AG04450 (cell line): Measurements from ENCODE around the gene DHX30. TPM values are rescaled to one million over a fixed set of nuclear protein-coding genes. Genes with fewer than 3 reads are reported as not detected.

Experiments
- CTCF ChIA-PET: fragments of 300-600, 350-600 bp; formaldehyde crosslinking; extraction: SDS; loops from one replicate; lab custom pipeline; 2022; ENCODE audit warnings: antibody characterized with exemption, inconsistent platforms; lab: Charles Lee
- POLR2A ChIA-PET: fragments of 350-600 bp; formaldehyde crosslinking; extraction: SDS; loops from one replicate; lab custom pipeline; 2021; ENCODE audit warnings: antibody characterized with exemption, inconsistent platforms; lab: Yijun Ruan, JAX
- DNase-seq: peaks from one replicate; pipeline ENCODE4 v3.0.0-alpha.2; 2011; ENCODE audit warnings: low read depth, low spot score
- H3K27ac ChIP-seq: one replicate; pipeline ENCODE4 v1.5.1; 2012; ENCODE audit warnings: low read depth, low read length, control low read depth
- H3K27me3 ChIP-seq: one replicate; pipeline ENCODE4 v1.6.0; 2012; ENCODE audit warnings: low read length; ENCODE audit not compliant: control insufficient read depth, insufficient read depth
- H3K4me3 ChIP-seq: 2 replicates; pipeline ENCODE4 v1.5.1; 2011; ENCODE audit warnings: mild to moderate bottlenecking, low read depth, low read length, control low read depth
- H3K9me3 ChIP-seq: 2 replicates; pipeline ENCODE4 v1.5.1; 2012; ENCODE audit warnings: low read length; ENCODE audit not compliant: control insufficient read depth, insufficient read depth
- polyA plus RNA-seq: library from polyadenylated mRNA; depleted of rRNA; stranded (reverse); fragments of >200 nt; gene quantifications from 2 replicates; pipeline ENCODE4 v1.2.3, GENCODE V29; 2011
- TF ChIP-seq, protein P1 (sequence below): IDR thresholded peaks from 2 replicates; pipeline ENCODE4 v1.5.1; 2011; ENCODE audit warnings: low read depth, low read length, control low read depth, inconsistent platforms

Gene DHX30
- polyA plus RNA-seq, 1 experiment: 30.7 TPM

DNA sequence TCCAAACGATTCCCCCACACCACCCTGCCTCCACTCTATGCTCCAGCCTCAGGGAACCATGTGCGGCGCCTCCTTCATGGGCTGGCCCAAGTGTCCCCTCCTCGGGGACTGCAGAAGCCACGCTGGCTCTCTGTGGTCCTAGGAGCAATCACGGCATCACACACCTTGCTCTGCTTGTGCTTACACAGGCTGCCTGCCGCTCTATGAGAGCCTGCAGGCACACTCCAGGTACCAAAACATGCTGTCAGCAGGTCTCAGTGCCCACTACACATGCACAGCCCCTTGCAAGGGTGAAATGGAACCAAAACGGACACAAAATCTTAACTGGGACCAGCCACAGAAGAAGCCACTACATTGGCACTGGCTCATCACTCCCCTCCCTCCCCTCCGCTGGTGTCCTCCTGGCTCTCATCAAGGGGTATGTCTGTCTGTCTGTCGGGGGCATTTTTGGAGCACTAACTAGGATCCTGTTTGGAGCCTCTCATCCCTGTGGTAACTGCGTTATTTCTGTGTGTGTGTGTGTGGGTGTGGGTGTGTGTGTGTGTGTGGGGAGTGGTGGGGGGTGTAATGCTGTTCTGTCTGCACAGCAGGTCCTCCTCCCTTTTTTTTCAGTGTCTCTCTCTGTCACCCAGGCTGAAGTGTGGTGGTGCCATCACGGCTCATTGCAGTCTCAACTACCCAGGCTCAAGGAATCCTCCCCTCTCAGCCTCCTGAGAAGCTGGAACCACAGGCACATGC lies 60.6 kb downstream of the DHX30 start:
- no peak overlapping the region for H3K27ac ChIP-seq
- H3K9me3 ChIP-seq: no peaks in the 10 kb centered on the region
- ChIA-PET CTCF (no interaction called here), POLR2A (interaction anchor here (0.6 kb wide), 1 partner anchor 25 kb away, joined by 3 read pairs; no protein-coding TSS in a partner anchor)
- no peaks in the 10 kb centered on the region for H3K27me3 ChIP-seq
- TF ChIP-seq, protein P1, sequence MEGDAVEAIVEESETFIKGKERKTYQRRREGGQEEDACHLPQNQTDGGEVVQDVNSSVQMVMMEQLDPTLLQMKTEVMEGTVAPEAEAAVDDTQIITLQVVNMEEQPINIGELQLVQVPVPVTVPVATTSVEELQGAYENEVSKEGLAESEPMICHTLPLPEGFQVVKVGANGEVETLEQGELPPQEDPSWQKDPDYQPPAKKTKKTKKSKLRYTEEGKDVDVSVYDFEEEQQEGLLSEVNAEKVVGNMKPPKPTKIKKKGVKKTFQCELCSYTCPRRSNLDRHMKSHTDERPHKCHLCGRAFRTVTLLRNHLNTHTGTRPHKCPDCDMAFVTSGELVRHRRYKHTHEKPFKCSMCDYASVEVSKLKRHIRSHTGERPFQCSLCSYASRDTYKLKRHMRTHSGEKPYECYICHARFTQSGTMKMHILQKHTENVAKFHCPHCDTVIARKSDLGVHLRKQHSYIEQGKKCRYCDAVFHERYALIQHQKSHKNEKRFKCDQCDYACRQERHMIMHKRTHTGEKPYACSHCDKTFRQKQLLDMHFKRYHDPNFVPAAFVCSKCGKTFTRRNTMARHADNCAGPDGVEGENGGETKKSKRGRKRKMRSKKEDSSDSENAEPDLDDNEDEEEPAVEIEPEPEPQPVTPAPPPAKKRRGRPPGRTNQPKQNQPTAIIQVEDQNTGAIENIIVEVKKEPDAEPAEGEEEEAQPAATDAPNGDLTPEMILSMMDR: no peak
- DNase-seq: no peak
- H3K4me3 ChIP-seq: no peak overlapping the region

DNA sequence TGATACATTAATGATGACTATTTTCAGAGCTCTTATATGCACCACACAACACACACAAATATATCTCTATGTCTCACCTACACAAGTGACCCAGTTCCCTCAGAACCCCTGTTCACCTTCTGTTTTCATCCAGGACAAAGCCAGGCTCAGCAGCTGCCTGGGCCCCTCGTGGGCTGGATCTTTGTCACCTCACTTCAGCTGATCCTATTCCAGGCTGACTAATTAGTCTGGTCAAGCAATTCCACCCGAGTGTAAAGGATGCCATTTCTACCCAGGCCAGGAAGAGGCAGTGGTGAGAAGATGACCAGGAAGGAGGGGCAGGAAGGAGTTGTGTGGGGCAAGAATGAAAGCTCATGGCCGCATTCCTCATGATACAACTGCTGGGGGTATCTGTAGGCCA lies 62.3 kb downstream of the DHX30 start:
- TF ChIP-seq, protein P1: 0 out of 2 replicates have a peak, but pooled peaks have one; percentile 10
- ChIA-PET POLR2A (no interaction called here), CTCF (interaction anchor here (1.2 to 2.0 kb wide), 3 partner anchors 40 to 292 kb away, joined by 4 to 6 read pairs (median 5); no protein-coding TSS in a partner anchor)
- DNase-seq: no peak
- no peak overlapping the region for H3K27ac ChIP-seq
- no peaks in the 10 kb centered on the region for H3K27me3 ChIP-seq
- H3K9me3 ChIP-seq: no peaks in the 10 kb centered on the region
- H3K4me3 ChIP-seq: no peak overlapping the region

DNA sequence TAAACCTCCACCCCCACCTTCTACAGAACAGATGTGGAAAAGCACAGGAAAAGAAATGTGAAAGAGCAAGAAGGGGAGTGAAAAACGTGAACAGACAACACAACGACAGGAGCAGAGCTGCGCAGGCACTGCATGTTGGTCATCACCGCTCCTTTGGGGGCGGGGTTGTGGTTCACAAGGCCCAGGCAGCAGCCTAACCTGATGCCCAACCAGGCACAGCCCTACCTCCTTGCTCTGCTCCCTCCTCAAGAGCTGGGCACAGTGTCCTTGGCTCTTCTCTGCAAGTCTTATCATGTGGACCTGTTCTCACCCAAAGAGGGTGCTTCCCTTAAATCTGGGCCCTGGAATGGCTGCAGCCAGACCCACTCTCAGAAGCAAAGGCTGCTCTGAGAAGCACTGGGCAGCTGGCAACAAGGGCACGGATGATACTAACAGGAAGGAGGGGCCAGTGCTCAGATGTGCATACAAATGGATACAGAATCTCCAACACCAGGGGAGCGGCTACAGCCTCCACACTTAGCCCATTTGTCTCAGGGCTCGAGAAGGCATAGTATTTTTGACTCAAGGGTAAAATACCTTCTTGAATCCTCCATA lies 64.6 kb downstream of the DHX30 start:
- no peak for DNase-seq
- H3K27ac ChIP-seq: no peak overlapping the region
- ChIA-PET POLR2A (no interaction called here), CTCF (interaction anchor here (0.8 to 1.0 kb wide), 2 partner anchors 42 to 285 kb away, joined by 4 to 5 read pairs; no protein-coding TSS in a partner anchor)
- H3K27me3 ChIP-seq: no peaks in the 10 kb centered on the region
- TF ChIP-seq, protein P1: no peak
- no peaks in the 10 kb centered on the region for H3K9me3 ChIP-seq
- no peak overlapping the region for H3K4me3 ChIP-seq

DNA sequence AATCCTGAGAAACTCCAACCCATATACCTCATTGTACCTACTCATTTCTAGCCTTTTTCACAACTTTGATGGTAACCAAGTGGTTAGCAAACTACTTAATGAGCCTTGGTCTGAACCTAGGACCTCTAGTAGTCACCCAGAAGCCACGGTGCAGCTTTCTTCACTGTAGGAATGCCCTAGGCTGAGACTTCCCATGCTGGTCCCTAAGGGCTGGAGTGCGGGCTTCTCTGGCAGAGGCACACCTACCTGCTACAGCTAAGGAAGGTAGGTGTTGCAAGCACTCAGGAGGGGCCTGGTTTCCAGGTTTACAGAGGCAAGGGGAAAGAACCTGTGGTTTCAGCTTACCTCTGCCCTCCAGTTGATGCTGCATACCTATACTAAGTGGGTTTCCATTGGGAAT lies 65.4 kb downstream of the DHX30 start:
- no peak for DNase-seq
- POLR2A ChIA-PET: interaction anchor here (0.6 kb wide), 1 partner anchor 10 kb away, joined by 3 read pairs; no protein-coding TSS in a partner anchor
- TF ChIP-seq, protein P1: no peak
- no peak overlapping the region for H3K27ac ChIP-seq
- H3K9me3 ChIP-seq: no peaks in the 10 kb centered on the region
- no peak overlapping the region for H3K4me3 ChIP-seq
- H3K27me3 ChIP-seq: no peaks in the 10 kb centered on the region
- CTCF ChIA-PET: no interaction called here

DNA sequence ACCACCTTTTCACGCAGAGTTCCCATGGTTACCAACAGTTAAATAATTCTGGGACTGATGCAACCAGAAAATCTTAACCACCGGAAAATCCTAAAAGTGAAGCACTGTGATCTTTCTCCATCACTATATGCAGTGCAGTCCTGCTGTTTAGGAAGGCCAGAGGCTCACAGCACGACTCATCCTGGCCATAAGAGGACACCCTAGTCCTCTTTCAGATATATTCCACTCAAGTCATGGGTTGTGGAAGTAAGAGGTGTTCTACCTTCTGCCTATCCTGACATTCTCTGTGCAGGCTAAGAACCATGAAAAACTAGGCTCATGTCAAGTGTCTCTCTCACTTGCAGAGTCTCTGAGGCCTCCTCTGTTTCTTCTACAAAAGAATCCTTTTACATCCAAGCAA lies 67.2 kb downstream of the DHX30 start:
- no peak for DNase-seq
- CTCF ChIA-PET: interaction anchor here (1.2 kb wide), 1 partner anchor 281 kb away, joined by 3 read pairs; no protein-coding TSS in a partner anchor
- H3K9me3 ChIP-seq: no peaks in the 10 kb centered on the region
- TF ChIP-seq, protein P1: no peak
- POLR2A ChIA-PET: no interaction called here
- no peaks in the 10 kb centered on the region for H3K27me3 ChIP-seq
- no peak overlapping the region for H3K27ac ChIP-seq
- H3K4me3 ChIP-seq: no peak overlapping the region
